NCI-H82 treated with DMSO at 0.1 percent for 48 hours (cell line): ENCODE data around the gene UCP3.

ENCODE experiments used
- DNase-seq: peaks from one replicate; lab custom pipeline; 2025; ENCODE audit not compliant: unreplicated experiment; lab: John Stamatoyannopoulos, UW

UCP3 gene

GRCh38 chr11:73978576-73979086 is 30.3 kb downstream of the UCP3 start:
- DNase-seq: no peak

GRCh38 chr11:73977856-73978519 is 30.9 kb downstream of the UCP3 start:
- no peak for DNase-seq

DNA sequence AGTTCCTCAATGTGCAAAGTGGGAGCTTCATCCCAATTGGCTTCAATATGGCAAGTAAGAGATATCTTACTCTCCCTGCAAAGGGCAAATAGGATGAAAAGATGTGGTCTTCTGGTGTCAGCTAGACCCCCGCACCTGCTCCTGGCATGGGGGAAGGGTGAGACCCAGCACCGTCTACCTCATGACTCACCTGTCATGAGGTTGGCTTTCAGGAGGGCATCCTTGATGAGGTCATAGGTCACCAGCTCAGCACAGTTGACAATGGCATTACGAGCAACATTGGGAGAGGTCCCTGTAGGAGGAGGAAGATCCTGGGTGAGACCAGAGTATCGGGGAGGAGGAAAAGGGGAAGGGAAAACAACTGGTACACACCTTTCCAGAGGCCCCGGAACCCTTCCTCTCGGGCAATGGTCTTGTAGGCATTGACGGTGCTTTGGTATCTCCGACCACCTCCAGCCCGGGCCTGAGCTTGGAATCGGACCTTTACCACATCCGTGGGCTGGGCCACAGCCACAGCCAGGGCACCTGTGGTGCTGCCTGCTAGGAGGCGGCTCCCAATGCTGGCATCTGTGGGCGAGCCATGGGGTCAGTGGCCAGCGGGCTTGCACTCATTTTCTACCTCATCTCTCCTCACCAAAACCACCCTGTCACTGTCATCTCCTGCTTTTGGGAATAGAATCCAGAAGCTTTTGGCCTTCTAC is 32.3 kb downstream of the UCP3 start:
- no peak for DNase-seq

DNA sequence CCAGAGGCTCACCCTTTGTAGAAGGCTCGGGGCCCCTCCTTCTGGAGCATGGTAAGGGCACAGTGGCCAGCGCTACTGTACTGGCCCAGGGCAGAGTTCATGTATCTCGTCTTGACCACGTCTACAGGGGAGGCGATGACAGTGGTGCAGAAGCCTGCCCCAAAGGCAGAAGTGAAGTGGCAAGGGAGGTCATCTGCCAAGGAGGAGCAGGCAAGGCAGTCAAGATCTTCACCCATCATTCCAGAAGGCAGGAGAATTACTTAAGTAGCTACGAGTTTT is 33.5 kb downstream of the UCP3 start:
- DNase-seq: no peak

GRCh38 chr11:73974604-73975478 is 34.0 kb downstream of the UCP3 start:
- no peak for DNase-seq

- no peak for DNase-seq
Observed at GRCh38 chr11:73972620-73973449, 36.0 kb downstream of the UCP3 start.

GRCh38 chr11:73972187-73972586 is 36.7 kb downstream of the UCP3 start:
- DNase-seq: no peak

DNA sequence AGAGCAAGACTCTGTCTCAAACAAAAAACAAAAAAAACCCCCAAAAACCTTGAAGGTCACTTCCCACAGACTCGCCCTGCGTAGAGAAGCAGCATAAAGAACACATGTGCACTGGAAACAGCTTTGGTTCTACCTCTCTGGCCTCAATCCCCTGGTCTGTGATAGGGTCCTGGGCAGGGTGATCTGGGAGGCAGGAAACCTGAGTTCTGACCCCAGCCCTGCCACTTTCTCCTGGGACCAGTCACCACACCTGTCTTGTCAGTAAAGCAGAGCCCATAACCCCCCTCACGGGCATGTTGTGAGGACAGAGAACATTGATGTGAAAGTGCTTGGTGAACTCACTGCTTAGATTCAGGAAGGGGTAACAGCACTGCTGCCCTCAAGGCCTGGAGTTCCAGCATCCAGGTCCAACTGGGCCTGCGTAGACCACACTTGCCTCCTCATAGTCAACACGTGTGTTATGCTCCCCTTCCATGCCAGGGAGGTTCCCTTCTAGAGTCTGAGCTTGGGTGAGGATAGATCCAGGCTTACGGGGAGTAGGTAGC is 37.6 kb downstream of the UCP3 start:
- DNase-seq: no peak

GRCh38 chr11:73969991-73970800 is 38.7 kb downstream of the UCP3 start:
- no peak for DNase-seq

DNA sequence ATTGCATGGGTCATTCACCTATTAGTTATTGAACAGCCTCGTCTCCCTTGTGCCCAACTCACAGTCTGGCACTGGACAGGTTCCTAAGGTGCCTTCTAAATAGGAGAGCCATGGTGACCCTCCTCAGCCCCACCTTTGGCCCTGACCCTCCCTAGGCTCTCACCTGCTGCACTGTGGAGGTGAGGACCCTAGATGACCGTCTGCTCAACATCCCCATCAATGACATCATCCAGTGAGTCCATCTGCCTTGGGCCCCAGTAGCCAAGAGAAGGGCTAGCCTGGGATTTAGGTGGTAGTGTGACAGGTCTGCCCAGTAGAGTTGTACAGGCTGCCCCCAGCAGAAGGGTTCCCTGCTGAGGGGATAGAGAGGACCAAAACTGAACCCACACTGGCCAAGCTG is 39.8 kb downstream of the UCP3 start:
- DNase-seq: no peak

DNA sequence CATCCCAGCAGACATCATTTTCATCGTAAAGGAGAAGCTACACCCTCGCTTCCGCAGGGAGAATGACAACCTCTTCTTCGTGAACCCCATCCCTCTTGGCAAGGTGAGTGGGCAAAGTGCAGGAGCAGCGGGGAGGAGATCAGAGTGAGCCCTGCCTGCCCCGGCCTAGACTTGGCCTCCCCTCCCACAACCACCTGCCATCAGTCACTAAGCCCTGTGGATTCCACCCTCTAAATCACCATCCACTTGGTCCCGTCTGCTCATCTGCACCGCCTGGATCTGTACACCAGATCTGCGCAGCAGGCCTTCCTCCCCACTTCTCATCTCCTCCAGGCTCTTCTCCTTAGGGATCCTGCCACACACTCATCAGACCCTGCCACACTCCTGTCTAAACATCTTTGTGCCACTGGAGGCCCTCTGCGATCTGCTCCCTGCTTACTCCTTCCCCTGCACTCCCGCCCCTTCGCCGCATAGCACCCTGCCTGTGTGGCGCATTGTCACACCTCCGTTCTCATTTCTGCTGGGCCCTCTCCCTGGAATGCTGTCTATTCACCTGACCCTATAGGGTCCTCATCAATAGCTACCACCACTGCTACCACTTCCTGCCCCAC is 40.4 kb downstream of the UCP3 start:
- peak; percentile 12 for DNase-seq

DNA sequence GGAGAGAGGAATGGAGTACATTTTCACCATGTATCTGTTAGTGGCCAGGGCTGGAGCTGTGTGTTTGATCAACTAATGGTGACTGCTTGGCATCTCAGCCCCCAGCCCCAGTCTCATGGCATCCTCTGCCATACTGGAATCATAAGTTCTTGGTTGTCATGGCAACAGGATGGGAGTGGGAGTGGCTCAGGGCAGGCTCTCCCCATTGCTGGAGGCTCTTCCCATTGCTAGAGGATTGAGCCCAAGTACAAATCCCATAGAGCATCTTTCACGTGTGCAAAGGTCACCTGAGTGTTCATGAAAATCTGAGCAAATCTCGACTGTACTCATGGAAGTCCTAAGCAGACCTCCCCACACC is 43.1 kb downstream of the UCP3 start:
- no peak for DNase-seq

GRCh38 chr11:73965076-73965763 is 43.7 kb downstream of the UCP3 start:
- no peak for DNase-seq

- no peak for DNase-seq
Observed at GRCh38 chr11:73963861-73964260, 45.0 kb downstream of the UCP3 start.

DNA sequence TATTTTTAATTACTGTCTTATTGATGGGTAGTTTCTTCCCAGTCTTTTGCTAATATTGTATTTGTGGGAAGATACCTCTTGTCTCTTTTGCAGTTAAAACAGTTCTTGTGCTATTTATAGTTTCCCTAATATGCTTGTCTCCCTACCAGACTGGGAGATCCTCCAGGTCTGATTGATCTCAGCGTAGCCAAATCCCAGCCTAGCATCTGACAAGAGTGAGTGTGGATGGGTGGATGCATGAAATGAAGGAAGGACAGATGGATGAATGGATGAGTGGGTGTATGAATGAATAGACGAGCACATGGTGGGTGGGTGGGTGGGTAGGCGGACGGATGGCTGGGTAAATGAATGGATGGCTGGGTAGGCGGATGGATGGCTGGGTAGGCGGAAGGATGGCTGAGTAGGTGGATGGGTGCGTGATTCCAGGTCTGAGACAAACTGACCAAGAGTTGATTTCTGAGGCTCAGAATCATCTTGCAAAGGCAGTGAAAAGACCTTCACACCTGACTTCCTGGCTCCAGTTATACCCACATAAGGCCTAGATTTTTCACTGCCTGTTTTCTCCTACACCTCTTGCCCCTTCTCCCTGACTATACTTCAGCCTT is 46.7 kb downstream of the UCP3 start:
- no peak for DNase-seq

- no peak for DNase-seq
Observed at GRCh38 chr11:73961321-73961720, 47.6 kb downstream of the UCP3 start.

GRCh38 chr11:73958521-73959141 is 50.3 kb downstream of the UCP3 start:
- DNase-seq: no peak
